GM23248 (cell line): ENCODE results near the gene TGFB1. TPM values are rescaled to one million over a fixed set of nuclear protein-coding genes. Genes with fewer than 3 reads are reported as not detected.
"Not testable (repeated sequence)": the region's sequence is repeated elsewhere in the genome, so short reads cannot be mapped to it uniquely, and the experiment has no call there.

Source experiments
- DNase-seq: peaks from one replicate; pipeline ENCODE4 v3.0.0-alpha.2; 2015
- H2AFZ ChIP-seq: fragments of 200-600 bp; sonication (generic); 2 replicates; pipeline ENCODE4 v1.6.1; 2016; ENCODE audit warnings: antibody characterized with exemption
- H3F3A ChIP-seq: fragments of 200-600 bp; sonication (generic); 2 replicates; pipeline ENCODE4 v1.6.1; 2016; ENCODE audit warnings: mild to moderate bottlenecking, antibody characterized with exemption, mixed run types; ENCODE audit not compliant: insufficient read depth
- H3K27ac ChIP-seq: fragments of 200-600 bp; sonication (generic); 2 replicates; pipeline ENCODE4 v1.5.1; 2016; ENCODE audit warnings: mild to moderate bottlenecking
- H3K27me3 ChIP-seq: fragments of 200-600 bp; sonication (generic); replicated peaks from 2 replicates; pipeline ENCODE4 v1.6.1; 2016; ENCODE audit warnings: mild to moderate bottlenecking; ENCODE audit not compliant: insufficient read depth
- H3K36me3 ChIP-seq: fragments of 200-600 bp; sonication (generic); 2 replicates; pipeline ENCODE4 v1.6.1; 2016; ENCODE audit warnings: low read depth, mild to moderate bottlenecking
- H3K4me1 ChIP-seq: fragments of 200-600 bp; sonication (generic); 2 replicates; pipeline ENCODE4 v1.6.1; 2016; ENCODE audit warnings: mild to moderate bottlenecking; ENCODE audit not compliant: insufficient read depth
- H3K4me2 ChIP-seq: fragments of 200-600 bp; sonication (generic); one replicate; pipeline ENCODE4 v1.6.1; 2016; ENCODE audit warnings: mild to moderate bottlenecking; ENCODE audit not compliant: unreplicated experiment
- H3K4me3 ChIP-seq: fragments of 200-600 bp; sonication (generic); 2 replicates; pipeline ENCODE4 v1.5.1; 2016; ENCODE audit warnings: mild to moderate bottlenecking
- H3K79me2 ChIP-seq: fragments of 200-600 bp; sonication (generic); 2 replicates; pipeline ENCODE4 v1.6.1; 2016; ENCODE audit warnings: mild to moderate bottlenecking; ENCODE audit not compliant: insufficient read depth
- H3K9ac ChIP-seq: fragments of 200-600 bp; sonication (generic); 2 replicates; pipeline ENCODE4 v1.6.1; 2016; ENCODE audit warnings: mild to moderate bottlenecking
- H3K9me2 ChIP-seq: fragments of 200-600 bp; sonication (generic); 2 replicates; pipeline ENCODE4 v1.6.1; 2016; ENCODE audit warnings: mixed run types, mild to moderate bottlenecking, moderate library complexity; ENCODE audit not compliant: insufficient read depth
- H3K9me3 ChIP-seq: fragments of 200-600 bp; sonication (generic); one replicate; pipeline ENCODE4 v1.6.1; 2017; ENCODE audit warnings: low read depth
- H4K20me1 ChIP-seq: fragments of 200-600 bp; sonication (generic); 2 replicates; pipeline ENCODE4 v1.6.0; 2016; ENCODE audit not compliant: insufficient read depth
- EZH2 ChIP-seq: fragments of 200-600 bp; sonication (generic); IDR thresholded peaks from 2 replicates; pipeline ENCODE4 v1.6.1; 2018; ENCODE audit warnings: antibody characterized with exemption, mild to moderate bottlenecking; ENCODE audit not compliant: insufficient read depth, poor library complexity, severe bottlenecking
- EZH2phosphoT487 ChIP-seq: fragments of 200-600 bp; sonication (generic); IDR thresholded peaks from 2 replicates; pipeline ENCODE4 v1.6.1; 2018; ENCODE audit warnings: antibody characterized with exemption, moderate library complexity, mild to moderate bottlenecking, low read depth; ENCODE audit not compliant: insufficient read depth
- WGBS, 2 experiments: methylation state at CpG; one replicate each; pipeline ENCODE4 v1.1.6; 2015 to 2017; ENCODE audit warnings: low lambda C conversion rate in 2 of 2, low coverage in 1 of 2; ENCODE audit errors: missing lambda C conversion rate in 2 of 2; 5-methylcytosine and 5-hydroxymethylcytosine counted together
- in situ Hi-C: fragments of 300-500 bp; cut with MboI; formaldehyde crosslinking; loops from 2 replicates; pipeline ENCODE4 v1.15.0; 2020
- polyA plus RNA-seq: library from polyadenylated mRNA; unstranded; fragments of >200 nt; fragmentation: Nextera tagmentation; extraction: Ambion mirVana; gene quantifications from 2 replicates; pipeline ENCODE4 v1.2.1, GENCODE V29; 2016
- small RNA-seq: library from RNA; depleted of rRNA; stranded (forward); fragments of <200 nt; gene quantifications from one replicate; pipeline ENCODE3, GENCODE V24; 2014; ENCODE audit warnings: low read depth, low replicate concordance
- total RNA-seq: library from RNA; depleted of rRNA; stranded (reverse); fragments of >200 nt; shearing (Covaris generic); gene quantifications from 2 replicates; pipeline ENCODE4 v1.2.3, GENCODE V29; 2014; rRNA removed

TGFB1 gene
- total and polyA plus RNA-seq, 2 experiments from 2014 or later = 12.4 to 21.4 TPM

DNA sequence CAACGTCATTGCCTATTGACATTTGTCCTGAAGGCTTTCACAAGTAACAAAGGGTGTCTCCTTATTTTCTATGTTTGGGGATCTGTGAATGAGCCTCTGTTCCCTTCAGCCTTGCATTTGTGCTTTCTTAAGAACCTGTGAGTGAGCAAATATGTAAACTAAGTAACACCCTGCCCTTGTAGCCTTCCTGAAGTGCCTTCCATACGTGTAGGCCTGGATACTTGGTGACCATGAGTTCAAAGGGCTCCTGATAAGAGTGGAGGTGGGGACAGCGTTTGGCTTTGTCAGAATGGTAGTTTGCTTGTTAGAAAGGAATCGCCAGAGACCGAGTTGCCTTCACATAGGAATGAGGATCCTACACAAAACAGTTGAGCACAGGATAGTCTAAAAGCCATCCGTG lies 58.2 kb downstream of the TGFB1 start:
- H3F3A ChIP-seq = peaks cover 56% of the 10 kb centered on the region
- H3K9me2 ChIP-seq = no peaks in the 10 kb centered on the region
- H3K79me2 ChIP-seq = peaks cover 57% of the 10 kb centered on the region
- no peak overlapping the region for H3K4me3 ChIP-seq
- DNase-seq = no peak
- H3K27me3 ChIP-seq = no peaks in the 10 kb centered on the region
- H4K20me1 ChIP-seq = no peaks in the 10 kb centered on the region
- no peak overlapping the region for H3K27ac ChIP-seq
- H3K9ac ChIP-seq = peak overlapping the region; percentile 14; the same call in 1 of the 2 replicates
- in situ Hi-C loops = no loop called here
- H2AFZ ChIP-seq = no peak overlapping the region
- peaks cover 26% of the 10 kb centered on the region for H3K4me1 ChIP-seq
- peaks cover 65% of the 10 kb centered on the region for H3K36me3 ChIP-seq
- 70 to 72% methylated on average over 6 of the region's 6 CpGs for whole genome bisulfite sequencing, 2 experiments
- TF ChIP-seq EZH2 = no peak
- no peak for TF ChIP-seq EZH2phosphoT487
- no peak overlapping the region for H3K4me2 ChIP-seq
- no peaks in the 10 kb centered on the region for H3K9me3 ChIP-seq

DNA sequence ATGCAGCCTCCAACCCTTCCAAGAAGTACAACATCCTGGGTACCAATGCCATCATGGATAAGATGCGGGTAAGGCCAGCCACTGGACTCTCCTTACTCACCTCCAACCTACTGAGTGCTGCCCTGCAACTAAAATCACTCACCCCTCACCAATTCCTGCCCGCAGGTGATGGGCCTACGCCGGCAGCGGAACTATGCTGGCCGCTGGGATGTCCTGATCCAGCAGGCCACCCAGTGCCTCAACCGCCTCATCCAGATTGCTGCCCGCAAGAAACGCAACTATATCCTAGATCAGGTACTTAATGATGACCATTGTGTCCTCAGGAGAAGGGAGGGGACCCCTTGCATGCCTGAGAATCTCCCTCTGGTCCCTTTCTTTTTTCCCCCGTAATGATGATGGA lies 59.3 kb downstream of the TGFB1 start:
- no peaks in the 10 kb centered on the region for H4K20me1 ChIP-seq
- peaks cover 72% of the 10 kb centered on the region for H3K36me3 ChIP-seq

DNA sequence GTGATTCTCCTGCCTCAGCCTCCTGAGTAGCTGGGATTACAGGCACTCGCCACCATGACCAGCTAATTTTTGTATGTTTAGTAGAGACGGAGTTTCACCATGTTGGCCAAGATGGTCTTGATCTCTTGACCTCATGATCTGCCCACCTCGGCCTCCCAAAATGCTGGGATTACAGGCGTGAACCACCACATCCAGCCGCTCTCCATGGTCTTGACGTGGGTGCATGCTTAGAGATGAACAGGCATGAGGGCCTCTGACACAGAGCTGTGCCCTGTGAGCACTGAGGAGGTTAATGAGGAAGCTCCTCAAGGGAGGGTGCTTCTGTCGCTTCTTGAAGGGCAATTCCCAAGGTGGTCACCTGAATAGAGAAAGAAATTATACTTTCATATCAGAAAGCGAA lies 63.9 kb downstream of the TGFB1 start:
- H3K9ac ChIP-seq, H3K9me3 ChIP-seq, in situ Hi-C loops, H3K4me1 ChIP-seq, H3K9me2 ChIP-seq, H3K27ac ChIP-seq, DNase-seq, H4K20me1 ChIP-seq, H3K4me3 ChIP-seq, H3K27me3 ChIP-seq, H3K4me2 ChIP-seq, H2AFZ ChIP-seq: not testable (repeated sequence)
- Histone ChIP-seq H3F3A (peaks cover 18% of the 10 kb centered on the region), H3K36me3 (peaks cover 85% of the 10 kb centered on the region), H3K79me2 (peaks cover 85% of the 10 kb centered on the region)
- 92 to 93% methylated on average over 8 of the region's 8 CpGs for WGBS, 2 experiments

More for the DNA sequence above, 59.3 kb downstream of the TGFB1 start:
- Histone ChIP-seq H3K27ac (no peak overlapping the region), H3K27me3 (no peaks in the 10 kb centered on the region), H3K9me3 (no peaks in the 10 kb centered on the region), H2AFZ (no peak overlapping the region), H3K4me2 (no peak overlapping the region), H3K4me3 (no peak overlapping the region), H3K4me1 (peaks cover 18% of the 10 kb centered on the region), H3K9ac (no peak overlapping the region), H3F3A (peaks cover 51% of the 10 kb centered on the region), H3K9me2 (no peaks in the 10 kb centered on the region), H3K79me2 (peaks cover 56% of the 10 kb centered on the region)
- WGBS, 2 experiments = 97 to 98% methylated on average over 10 of the region's 10 CpGs
- TF ChIP-seq EZH2 = no peak
- TF ChIP-seq EZH2phosphoT487 = no peak
- DNase-seq = no peak
- in situ Hi-C loops = no loop called here

- peaks cover 85% of the 10 kb centered on the region for H3K36me3 ChIP-seq
- TF ChIP-seq EZH2phosphoT487 = no peak
- TF ChIP-seq EZH2 = no peak
- no peak overlapping the region for H2AFZ ChIP-seq
- H3K4me2 ChIP-seq = no peak overlapping the region
- H3K9me2 ChIP-seq = no peaks in the 10 kb centered on the region
- H3K9me3 ChIP-seq = no peaks in the 10 kb centered on the region
- no peak overlapping the region for H3K27ac ChIP-seq
- H3F3A ChIP-seq = peaks cover 12% of the 10 kb centered on the region; the same call in 1 of the 2 replicates
- DNase-seq = no peak
- 70 to 71% methylated on average over 3 of the region's 3 CpGs for WGBS, 2 experiments
- no peaks in the 10 kb centered on the region for H3K4me1 ChIP-seq
- H3K4me3 ChIP-seq = no peak overlapping the region
- H3K79me2 ChIP-seq = peaks cover 86% of the 10 kb centered on the region
- no peaks in the 10 kb centered on the region for H4K20me1 ChIP-seq
- H3K27me3 ChIP-seq = no peaks in the 10 kb centered on the region
- no peak overlapping the region for H3K9ac ChIP-seq
- in situ Hi-C loops = no loop called here
These were observed 64.8 kb downstream of the TGFB1 start for GRCh38 chr19:41288673-41289530.

Small RNA genes within 50 kb of the gene (small RNA-seq; reads per million reads assigned to genes)
- gene RN7SL34P = not detected

Other genes starting within 250 kb of the TGFB1 start
- not detected in 2 replicates for gene CYP2F1, start 239.5 kb downstream of the TGFB1 start, total RNA-seq
- not detected in 2 replicates for gene CYP2F1, start 239.5 kb downstream of the TGFB1 start, polyA plus RNA-seq
- gene CYP2S1, start 160.7 kb downstream of the TGFB1 start, total RNA-seq = 0.13 TPM in 1 of 2 replicates, not detected in the other
- not detected in 2 replicates for gene CYP2S1, start 160.7 kb downstream of the TGFB1 start, polyA plus RNA-seq
- 401 and 421 TPM in 2 replicates for gene AXL, start 134.7 kb downstream of the TGFB1 start, total RNA-seq
- gene AXL, start 134.7 kb downstream of the TGFB1 start, polyA plus RNA-seq = 340 and 348 TPM in 2 replicates
- gene HNRNPUL1, start 89.5 kb downstream of the TGFB1 start, total RNA-seq = 107 and 111 TPM in 2 replicates
- 105 and 112 TPM in 2 replicates for gene HNRNPUL1, start 89.5 kb downstream of the TGFB1 start, polyA plus RNA-seq
- gene CCDC97, start 43.8 kb downstream of the TGFB1 start, total RNA-seq = 5.2 and 5.9 TPM in 2 replicates
- 11.4 and 12.3 TPM in 2 replicates for gene CCDC97, start 43.8 kb downstream of the TGFB1 start, polyA plus RNA-seq
- gene B9D2, start 10.2 kb upstream of the TGFB1 start, total RNA-seq = 8.1 and 9.6 TPM in 2 replicates
- gene B9D2, start 10.2 kb upstream of the TGFB1 start, polyA plus RNA-seq = 13.2 and 13.8 TPM in 2 replicates
- gene TMEM91, start 22.6 kb upstream of the TGFB1 start, total RNA-seq = 3.9 and 5.3 TPM in 2 replicates
- gene TMEM91, start 22.6 kb upstream of the TGFB1 start, polyA plus RNA-seq = 6.6 and 7.8 TPM in 2 replicates
- 20.7 and 21.4 TPM in 2 replicates for gene EXOSC5, start 43.4 kb upstream of the TGFB1 start, total RNA-seq
- gene EXOSC5, start 43.4 kb upstream of the TGFB1 start, polyA plus RNA-seq = 26.4 and 29.4 TPM in 2 replicates
- 26.8 and 51.0 TPM in 2 replicates for gene BCKDHA, start 43.9 kb upstream of the TGFB1 start, total RNA-seq
- 29.4 and 32.0 TPM in 2 replicates for gene BCKDHA, start 43.9 kb upstream of the TGFB1 start, polyA plus RNA-seq
- gene B3GNT8, start 73.5 kb upstream of the TGFB1 start, total RNA-seq = 5.0 and 5.9 TPM in 2 replicates
- 2.3 and 3.1 TPM in 2 replicates for gene B3GNT8, start 73.5 kb upstream of the TGFB1 start, polyA plus RNA-seq
- gene DMAC2, start 86.0 kb upstream of the TGFB1 start, total RNA-seq = 52.9 and 72.8 TPM in 2 replicates
- gene DMAC2, start 86.0 kb upstream of the TGFB1 start, polyA plus RNA-seq = 49.2 and 50.6 TPM in 2 replicates
- not detected in 2 replicates for gene ERICH4, start 89.2 kb upstream of the TGFB1 start, total RNA-seq
- not detected in 2 replicates for gene ERICH4, start 89.2 kb upstream of the TGFB1 start, polyA plus RNA-seq
- gene CEACAM21, start 222.2 kb upstream of the TGFB1 start, total RNA-seq = not detected in 2 replicates
- gene CEACAM21, start 222.2 kb upstream of the TGFB1 start, polyA plus RNA-seq = not detected in 2 replicates